Ovary (tissue), 3 donors: ENCODE measurements around the gene ARHGAP22.

Source experiments
- EP300 ChIP-seq: sonication (generic); formaldehyde crosslinking; IDR thresholded peaks from one replicate; pipeline ENCODE4 v1.6.1; 2017; ENCODE audit warnings: antibody characterized with exemption
- POLR2A ChIP-seq: fragments of 450-650 bp; IDR thresholded peaks from one replicate; pipeline ENCODE4 v1.6.1; 2017; ENCODE audit warnings: antibody characterized with exemption, mild to moderate bottlenecking, moderate library complexity
- TF ChIP-seq, protein P1 (sequence below), 3 donors: fragments of 450-650 bp in 2 of 3; fragments of 200-600 bp in 1 of 3; IDR thresholded peaks; one replicate each; pipeline versions ENCODE4 v1.5.1 to v1.8.0; 2016 to 2022; ENCODE audit warnings: antibody characterized with exemption in 3 of 3, mild to moderate bottlenecking in 1 of 3
- donor health status: DM: no; HTN: no; CAD: no.

DNA sequence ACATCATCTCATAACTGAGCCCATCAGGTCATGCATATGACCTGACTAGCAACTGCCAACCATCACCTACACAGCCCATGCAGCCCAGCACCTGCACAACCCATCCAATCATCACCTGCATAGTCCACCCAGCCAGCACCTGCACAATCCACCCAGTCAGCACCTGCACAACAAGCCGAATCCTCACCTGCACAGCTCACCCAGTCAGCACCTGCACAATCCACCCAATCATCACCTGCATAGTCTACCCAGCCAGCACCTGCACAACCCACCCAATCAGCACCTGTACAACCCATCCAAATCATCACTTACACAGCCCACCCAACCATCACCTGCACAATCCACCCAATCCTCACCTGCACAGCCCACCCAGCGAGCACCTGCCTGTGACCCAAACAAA, 46.4 kb upstream of the ARHGAP22 start:
- TF ChIP-seq, protein P1, sequence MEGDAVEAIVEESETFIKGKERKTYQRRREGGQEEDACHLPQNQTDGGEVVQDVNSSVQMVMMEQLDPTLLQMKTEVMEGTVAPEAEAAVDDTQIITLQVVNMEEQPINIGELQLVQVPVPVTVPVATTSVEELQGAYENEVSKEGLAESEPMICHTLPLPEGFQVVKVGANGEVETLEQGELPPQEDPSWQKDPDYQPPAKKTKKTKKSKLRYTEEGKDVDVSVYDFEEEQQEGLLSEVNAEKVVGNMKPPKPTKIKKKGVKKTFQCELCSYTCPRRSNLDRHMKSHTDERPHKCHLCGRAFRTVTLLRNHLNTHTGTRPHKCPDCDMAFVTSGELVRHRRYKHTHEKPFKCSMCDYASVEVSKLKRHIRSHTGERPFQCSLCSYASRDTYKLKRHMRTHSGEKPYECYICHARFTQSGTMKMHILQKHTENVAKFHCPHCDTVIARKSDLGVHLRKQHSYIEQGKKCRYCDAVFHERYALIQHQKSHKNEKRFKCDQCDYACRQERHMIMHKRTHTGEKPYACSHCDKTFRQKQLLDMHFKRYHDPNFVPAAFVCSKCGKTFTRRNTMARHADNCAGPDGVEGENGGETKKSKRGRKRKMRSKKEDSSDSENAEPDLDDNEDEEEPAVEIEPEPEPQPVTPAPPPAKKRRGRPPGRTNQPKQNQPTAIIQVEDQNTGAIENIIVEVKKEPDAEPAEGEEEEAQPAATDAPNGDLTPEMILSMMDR (IDR thresholded peaks at IDR 0.05), result no peak
- TF ChIP-seq POLR2A (no peak), EP300 (no peak)
